Measurements from ENCODE around the gene S1PR5.

- TF ChIP-seq CTCF (IDR thresholded peaks at IDR 0.05; ENCODE audit: low read depth, low read length, poor library complexity, severe bottlenecking) (no peak), EZH2phosphoT487 (IDR thresholded peaks at IDR 0.05; ENCODE audit: borderline replicate concordance, low read length) (no peak)
Measured at GRCh38 chr19:10557603-10558197, 40.5 kb upstream of the S1PR5 start.

Measured in DOHH2 (cell line).